A375 (cell line): ENCODE results near the gene ATP8B2. TPM values are rescaled to one million over a fixed set of nuclear protein-coding genes. Genes with fewer than 3 reads are reported as not detected.

Experiments
- small RNA-seq: library from RNA; depleted of rRNA; stranded (forward); fragments of <200 nt; gene quantifications from one replicate; pipeline ENCODE3, GENCODE V24; 2014
- total RNA-seq: library from RNA; depleted of rRNA; stranded (reverse); fragments of >200 nt; shearing (Covaris generic); gene quantifications from 2 replicates; pipeline ENCODE4 v1.2.3, GENCODE V29; 2014; rRNA removed

Gene ATP8B2, protein sequence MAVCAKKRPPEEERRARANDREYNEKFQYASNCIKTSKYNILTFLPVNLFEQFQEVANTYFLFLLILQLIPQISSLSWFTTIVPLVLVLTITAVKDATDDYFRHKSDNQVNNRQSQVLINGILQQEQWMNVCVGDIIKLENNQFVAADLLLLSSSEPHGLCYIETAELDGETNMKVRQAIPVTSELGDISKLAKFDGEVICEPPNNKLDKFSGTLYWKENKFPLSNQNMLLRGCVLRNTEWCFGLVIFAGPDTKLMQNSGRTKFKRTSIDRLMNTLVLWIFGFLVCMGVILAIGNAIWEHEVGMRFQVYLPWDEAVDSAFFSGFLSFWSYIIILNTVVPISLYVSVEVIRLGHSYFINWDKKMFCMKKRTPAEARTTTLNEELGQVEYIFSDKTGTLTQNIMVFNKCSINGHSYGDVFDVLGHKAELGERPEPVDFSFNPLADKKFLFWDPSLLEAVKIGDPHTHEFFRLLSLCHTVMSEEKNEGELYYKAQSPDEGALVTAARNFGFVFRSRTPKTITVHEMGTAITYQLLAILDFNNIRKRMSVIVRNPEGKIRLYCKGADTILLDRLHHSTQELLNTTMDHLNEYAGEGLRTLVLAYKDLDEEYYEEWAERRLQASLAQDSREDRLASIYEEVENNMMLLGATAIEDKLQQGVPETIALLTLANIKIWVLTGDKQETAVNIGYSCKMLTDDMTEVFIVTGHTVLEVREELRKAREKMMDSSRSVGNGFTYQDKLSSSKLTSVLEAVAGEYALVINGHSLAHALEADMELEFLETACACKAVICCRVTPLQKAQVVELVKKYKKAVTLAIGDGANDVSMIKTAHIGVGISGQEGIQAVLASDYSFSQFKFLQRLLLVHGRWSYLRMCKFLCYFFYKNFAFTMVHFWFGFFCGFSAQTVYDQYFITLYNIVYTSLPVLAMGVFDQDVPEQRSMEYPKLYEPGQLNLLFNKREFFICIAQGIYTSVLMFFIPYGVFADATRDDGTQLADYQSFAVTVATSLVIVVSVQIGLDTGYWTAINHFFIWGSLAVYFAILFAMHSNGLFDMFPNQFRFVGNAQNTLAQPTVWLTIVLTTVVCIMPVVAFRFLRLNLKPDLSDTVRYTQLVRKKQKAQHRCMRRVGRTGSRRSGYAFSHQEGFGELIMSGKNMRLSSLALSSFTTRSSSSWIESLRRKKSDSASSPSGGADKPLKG
- 92.2 and 105 TPM in 2 replicates for total RNA-seq

DNA sequence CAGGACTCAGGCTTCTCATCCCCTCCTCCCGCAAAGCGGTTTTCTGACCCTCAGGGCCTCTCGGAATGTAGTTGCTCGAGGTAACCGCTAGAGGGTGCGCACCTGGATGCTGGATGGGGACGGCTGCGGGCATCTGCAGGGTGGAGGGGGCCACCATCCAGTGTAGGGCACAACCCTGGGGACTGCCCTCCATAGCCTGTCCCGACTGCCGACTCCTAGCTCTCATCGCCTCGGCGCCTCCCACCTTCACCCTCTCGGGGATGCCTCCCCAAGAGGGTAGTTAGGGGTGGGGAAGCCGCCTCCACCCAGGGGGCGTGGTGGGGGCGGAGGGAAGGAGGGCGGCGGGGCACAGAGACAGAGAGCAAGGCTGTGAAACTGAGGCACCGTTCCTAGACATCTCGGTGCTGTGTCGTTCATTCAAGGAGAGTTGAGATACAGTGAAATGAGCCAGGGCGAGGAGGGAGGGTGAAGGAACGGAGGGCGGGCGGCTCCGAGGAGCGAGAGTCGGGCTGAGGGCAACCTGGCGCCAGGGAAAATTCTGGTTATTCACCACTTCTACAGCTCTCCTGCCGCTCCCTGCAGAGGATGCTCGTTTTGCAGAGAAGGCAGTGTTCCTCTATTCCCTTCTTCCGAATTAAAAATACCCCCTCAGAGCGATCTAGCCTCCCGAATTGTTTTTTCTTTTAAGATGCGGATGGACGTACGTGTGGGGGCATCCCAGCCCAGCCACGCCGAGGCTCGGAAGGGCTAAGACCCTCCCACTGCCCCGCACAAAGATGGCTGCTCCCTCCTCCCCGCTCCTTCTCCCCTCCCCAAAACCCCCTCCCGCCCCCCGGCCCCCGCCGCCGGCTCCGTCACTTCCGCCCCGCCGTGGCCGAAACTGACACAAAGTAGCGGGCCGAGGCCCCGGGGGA is at the start of gene ATP8B2:
Gene ATP8B2, plus strand, starts transcription at position 857 of the 914 bp plus-strand sequence. CDS start 2,617 bp downstream, outside the sequence.

DNA sequence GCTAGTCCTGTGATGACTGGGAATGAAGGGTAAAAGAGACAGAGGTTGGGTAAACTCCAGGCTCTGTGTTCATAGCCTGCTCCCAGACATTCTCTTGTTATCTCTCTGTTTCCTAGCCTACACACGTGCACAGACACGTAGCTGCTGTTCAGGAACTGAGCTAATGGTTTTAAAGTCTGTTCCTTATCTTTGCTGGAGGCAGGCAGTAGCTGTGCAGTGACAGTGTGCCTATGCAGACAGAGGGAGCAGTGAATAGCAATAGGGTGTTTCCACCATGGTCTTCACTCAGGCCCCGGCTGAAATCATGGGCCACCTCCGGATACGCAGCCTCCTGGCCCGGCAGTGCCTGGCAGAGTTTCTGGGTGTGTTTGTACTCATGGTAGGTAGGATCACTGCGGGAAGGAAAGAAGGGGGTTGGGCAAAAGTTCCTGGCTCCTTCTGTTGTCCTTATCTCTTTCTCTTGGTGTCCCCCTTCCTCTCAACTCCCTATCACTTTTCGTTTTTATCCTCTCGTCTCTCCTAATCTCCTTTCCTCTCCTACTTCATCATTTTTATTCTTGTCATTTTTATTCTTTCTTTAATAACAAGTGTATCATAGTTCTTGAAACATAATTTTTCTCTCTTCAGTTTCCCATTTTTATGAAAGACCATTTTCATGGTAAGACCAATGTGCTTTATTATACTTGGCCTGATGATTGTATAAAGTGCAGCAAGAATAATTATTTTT is 4.3 kb upstream of the ATP8B2 start, which contains the start of gene AQP10:
Gene AQP10, plus strand, starts transcription at position 212 of the 727 bp plus-strand sequence. Its CDS starts 63 bp downstream, at position 275.

Small RNA genes within 50 kb of the gene (small RNA-seq; reads per million reads assigned to genes)
- 0.54 reads per million, percentile 29 among the genes with 10 or more reads in this experiment for gene RF00273
- not detected for gene RNU6-121P
- gene RNU6-239P, result not detected
- gene RNU7-57P, result not detected

Other genes with a start within 250 kb of the ATP8B2 start
- 0.08 TPM in 1 of 2 replicates, not detected in the other for gene NUP210L, start 170.5 kb upstream of the ATP8B2 start, total RNA-seq
- 590 and 822 TPM in 2 replicates for gene TPM3, start 133.4 kb upstream of the ATP8B2 start, total RNA-seq
- not detected in 2 replicates for gene CFAP141, start 119.2 kb upstream of the ATP8B2 start, total RNA-seq
- gene UBAP2L, start 104.6 kb upstream of the ATP8B2 start, total RNA-seq, result 170 and 193 TPM in 2 replicates
- 318 and 380 TPM in 2 replicates for gene HAX1, start 52.9 kb upstream of the ATP8B2 start, total RNA-seq
- not detected in 2 replicates for gene AQP10, start 4.4 kb upstream of the ATP8B2 start, total RNA-seq
- 7.3 and 11.6 TPM in 2 replicates for gene IL6R, start 79.8 kb downstream of the ATP8B2 start, total RNA-seq
- gene TDRD10, start 176.7 kb downstream of the ATP8B2 start, total RNA-seq, result not detected in 2 replicates
- gene SHE, start 176.9 kb downstream of the ATP8B2 start, total RNA-seq, result 0.08 and 0.11 TPM in 2 replicates
- 76.5 and 84.1 TPM in 2 replicates for gene UBE2Q1, start 233.1 kb downstream of the ATP8B2 start, total RNA-seq
- gene CHRNB2, start 242.3 kb downstream of the ATP8B2 start, total RNA-seq, result 0.37 and 1.7 TPM in 2 replicates